ENCODE data around the gene CDH23. TPM values are rescaled to one million over a fixed set of nuclear protein-coding genes. Genes with fewer than 3 reads are reported as not detected.
"Not testable (repeated sequence)": the region's sequence is repeated elsewhere in the genome, so short reads cannot be mapped to it uniquely, and the experiment has no call there.

The CDH23 gene
- total RNA-seq, 1 donor from 2014 or later, result 0.29 TPM

- POLR2A ChIA-PET, result interaction anchor here (0.7 kb wide), 2 partner anchors 16 to 449 kb away, joined by 4 to 7 read pairs; no protein-coding TSS in a partner anchor
- ATAC-seq (ENCODE audit: low read depth) (no peak), DNase-seq (no peak)
- Mint-ChIP-seq H3K9me3 (no peaks in the 10 kb centered on the region), H3K4me3 (no peak overlapping the region), H3K27me3 (no peaks in the 10 kb centered on the region), H3K27ac (no peak overlapping the region), H3K4me1 (peaks cover 8% of the 10 kb centered on the region), H3K36me3 (ENCODE audit: low read depth) (no peaks in the 10 kb centered on the region)
- CTCF ChIA-PET, result no interaction called here
- intact Hi-C loops (cut with micrococcal nuclease), result no loop called here
- TF ChIP-seq, protein P1, sequence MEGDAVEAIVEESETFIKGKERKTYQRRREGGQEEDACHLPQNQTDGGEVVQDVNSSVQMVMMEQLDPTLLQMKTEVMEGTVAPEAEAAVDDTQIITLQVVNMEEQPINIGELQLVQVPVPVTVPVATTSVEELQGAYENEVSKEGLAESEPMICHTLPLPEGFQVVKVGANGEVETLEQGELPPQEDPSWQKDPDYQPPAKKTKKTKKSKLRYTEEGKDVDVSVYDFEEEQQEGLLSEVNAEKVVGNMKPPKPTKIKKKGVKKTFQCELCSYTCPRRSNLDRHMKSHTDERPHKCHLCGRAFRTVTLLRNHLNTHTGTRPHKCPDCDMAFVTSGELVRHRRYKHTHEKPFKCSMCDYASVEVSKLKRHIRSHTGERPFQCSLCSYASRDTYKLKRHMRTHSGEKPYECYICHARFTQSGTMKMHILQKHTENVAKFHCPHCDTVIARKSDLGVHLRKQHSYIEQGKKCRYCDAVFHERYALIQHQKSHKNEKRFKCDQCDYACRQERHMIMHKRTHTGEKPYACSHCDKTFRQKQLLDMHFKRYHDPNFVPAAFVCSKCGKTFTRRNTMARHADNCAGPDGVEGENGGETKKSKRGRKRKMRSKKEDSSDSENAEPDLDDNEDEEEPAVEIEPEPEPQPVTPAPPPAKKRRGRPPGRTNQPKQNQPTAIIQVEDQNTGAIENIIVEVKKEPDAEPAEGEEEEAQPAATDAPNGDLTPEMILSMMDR (IDR thresholded peaks at IDR 0.05), result no peak
These were observed 202.8 kb downstream of the CDH23 start for GRCh38 chr10:71599518-71599917.

GRCh38 chr10:71600242-71600641 is 203.5 kb downstream of the CDH23 start:
- H3K9me3 Mint-ChIP-seq; H3K4me1 Mint-ChIP-seq; intact Hi-C loops (cut with micrococcal nuclease); DNase-seq; H3K27ac Mint-ChIP-seq; H3K4me3 Mint-ChIP-seq; ATAC-seq (ENCODE audit: low read depth); H3K36me3 Mint-ChIP-seq (ENCODE audit: low read depth); H3K27me3 Mint-ChIP-seq: not testable (repeated sequence)
- ChIA-PET CTCF (interaction anchor here (0.9 kb wide), 1 partner anchor 9 kb away, joined by 4 read pairs; no protein-coding TSS in a partner anchor), POLR2A (interaction anchor here (0.7 kb wide), 1 partner anchor 17 kb away, joined by 4 read pairs; no protein-coding TSS in a partner anchor)

GRCh38 chr10:71600849-71601248 is 204.1 kb downstream of the CDH23 start:
- H3K4me1 Mint-ChIP-seq, result peaks cover 8% of the 10 kb centered on the region
- no peaks in the 10 kb centered on the region for H3K9me3 Mint-ChIP-seq
- no peak overlapping the region for H3K4me3 Mint-ChIP-seq
- no peaks in the 10 kb centered on the region for H3K27me3 Mint-ChIP-seq
- H3K27ac Mint-ChIP-seq, result no peak overlapping the region
- ATAC-seq (ENCODE audit: low read depth) (no peak), DNase-seq (no peak)
- H3K36me3 Mint-ChIP-seq (ENCODE audit: low read depth), result no peaks in the 10 kb centered on the region
- intact Hi-C loops (cut with micrococcal nuclease), result no loop called here
- POLR2A ChIA-PET, result no interaction called here
- CTCF ChIA-PET, result interaction anchor here (0.9 kb wide), 1 partner anchor 8 kb away, joined by 4 read pairs; no protein-coding TSS in a partner anchor
- TF ChIP-seq, protein P1 (IDR thresholded peaks at IDR 0.05), result no peak

DNA sequence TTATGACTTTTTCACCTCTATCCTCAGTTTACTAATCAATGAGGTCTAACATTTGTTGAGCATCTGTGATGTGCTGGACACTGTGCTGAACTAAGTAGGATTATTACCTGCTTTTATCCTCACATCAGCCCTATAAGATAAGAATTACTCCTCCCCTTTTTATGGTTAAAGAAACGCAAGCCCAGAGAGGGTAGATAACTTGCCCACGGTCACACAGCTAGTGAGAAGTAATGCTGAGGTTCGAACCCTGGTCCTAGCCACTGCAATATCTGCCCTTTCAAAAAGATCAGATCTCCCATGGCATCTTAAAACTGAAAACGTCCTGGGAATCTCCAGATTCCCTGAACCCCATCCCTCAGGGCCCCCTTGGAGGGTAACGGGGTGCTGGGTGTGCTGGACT is 204.6 kb downstream of the CDH23 start:
- H3K36me3 Mint-ChIP-seq (ENCODE audit: low read depth), result no peaks in the 10 kb centered on the region
- intact Hi-C loops (cut with micrococcal nuclease), result no loop called here
- TF ChIP-seq, protein P1 (IDR thresholded peaks at IDR 0.05), result no peak
- POLR2A ChIA-PET, result interaction anchor here (0.7 kb wide), 1 partner anchor 203 kb away, joined by 5 read pairs; no protein-coding TSS in a partner anchor
- no peak for ATAC-seq (ENCODE audit: low read depth)
- H3K4me3 Mint-ChIP-seq, result no peak overlapping the region
- no peaks in the 10 kb centered on the region for H3K9me3 Mint-ChIP-seq
- peaks cover 8% of the 10 kb centered on the region for H3K4me1 Mint-ChIP-seq
- no peaks in the 10 kb centered on the region for H3K27me3 Mint-ChIP-seq
- CTCF ChIA-PET, result no interaction called here
- DNase-seq, result no peak
- H3K27ac Mint-ChIP-seq, result no peak overlapping the region

DNA sequence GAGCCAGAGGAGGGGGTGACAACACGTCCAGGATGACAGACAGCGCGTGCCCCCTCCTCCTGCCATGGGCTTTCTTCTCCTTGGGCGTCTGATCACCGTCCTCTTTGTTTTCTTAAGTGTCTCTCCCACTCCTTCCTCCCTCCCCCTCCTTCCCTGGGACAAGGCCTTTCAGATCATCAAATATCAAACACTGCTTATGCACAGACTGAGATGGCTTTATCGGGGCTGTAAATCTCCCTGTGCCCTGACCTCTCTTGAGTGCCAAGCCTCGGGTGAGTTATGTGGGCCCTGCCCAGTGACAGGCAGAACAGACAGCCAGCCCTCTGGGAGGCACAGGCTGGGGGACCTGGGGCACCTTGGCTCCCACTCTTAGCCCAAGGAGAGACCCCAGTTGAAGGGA is 206.4 kb downstream of the CDH23 start:
- Mint-ChIP-seq H3K27me3 (no peaks in the 10 kb centered on the region), H3K4me1 (peaks cover 4% of the 10 kb centered on the region), H3K36me3 (ENCODE audit: low read depth) (no peaks in the 10 kb centered on the region), H3K9me3 (no peaks in the 10 kb centered on the region), H3K4me3 (no peak overlapping the region), H3K27ac (no peak overlapping the region)
- DNase-seq, result no peak
- intact Hi-C loops (cut with micrococcal nuclease), result no loop called here
- no peak for ATAC-seq (ENCODE audit: low read depth)
- ChIA-PET POLR2A (no interaction called here), CTCF (no interaction called here)
- TF ChIP-seq, protein P1 (IDR thresholded peaks at IDR 0.05), result no peak

GRCh38 chr10:71603754-71604153 is 207.0 kb downstream of the CDH23 start:
- no peak for ATAC-seq (ENCODE audit: low read depth)
- TF ChIP-seq, protein P1 (IDR thresholded peaks at IDR 0.05), result no peak
- no peaks in the 10 kb centered on the region for H3K27me3 Mint-ChIP-seq
- no peaks in the 10 kb centered on the region for H3K9me3 Mint-ChIP-seq
- no peak overlapping the region for H3K4me3 Mint-ChIP-seq
- no peaks in the 10 kb centered on the region for H3K36me3 Mint-ChIP-seq (ENCODE audit: low read depth)
- ChIA-PET POLR2A (no interaction called here), CTCF (no interaction called here)
- H3K4me1 Mint-ChIP-seq, result no peaks in the 10 kb centered on the region
- DNase-seq, result no peak
- H3K27ac Mint-ChIP-seq, result no peak overlapping the region
- intact Hi-C loops (cut with micrococcal nuclease), result no loop called here

Data from activated B cell treated with CpG ODN at 0.5 μM for 24 hours (primary cell).